22Rv1 (cell line): ENCODE results near the gene SH2D3A.

ENCODE experiments used
- H3K27ac ChIP-seq: fragments of 450-650 bp; 2 replicates; pipeline ENCODE4 v1.5.1; 2017
- CTCF ChIP-seq: fragments of 450-650 bp; IDR thresholded peaks from 2 replicates; pipeline ENCODE4 v1.5.1; 2017; ENCODE audit warnings: mild to moderate bottlenecking
- ZFX ChIP-seq: fragments of 450-650 bp; IDR thresholded peaks from 2 replicates; pipeline ENCODE4 v1.6.1; 2017; ENCODE audit warnings: antibody characterized with exemption, borderline replicate concordance

SH2D3A gene

GRCh38 chr19:6729573-6730152, 37.6 kb downstream of the SH2D3A start:
- TF ChIP-seq ZFX (no peak), CTCF (no peak)
- no peak overlapping the region for H3K27ac ChIP-seq

GRCh38 chr19:6728346-6728745, 38.9 kb downstream of the SH2D3A start:
- H3K27ac ChIP-seq, result no peak overlapping the region

GRCh38 chr19:6725513-6726231, 41.6 kb downstream of the SH2D3A start:
- H3K27ac ChIP-seq, result no peak overlapping the region
- no peak for TF ChIP-seq CTCF
- TF ChIP-seq ZFX, result no peak

More at GRCh38 chr19:6728346-6728745, 38.9 kb downstream of the SH2D3A start:
- TF ChIP-seq ZFX (no peak), CTCF (no peak)

- TF ChIP-seq CTCF, result no peak
- TF ChIP-seq ZFX, result no peak
- H3K27ac ChIP-seq, result no peak overlapping the region
Observed at GRCh38 chr19:6724631-6725492, 42.4 kb downstream of the SH2D3A start.

GRCh38 chr19:6723738-6724137, 43.5 kb downstream of the SH2D3A start:
- no peak for TF ChIP-seq CTCF
- no peak for TF ChIP-seq ZFX
- no peak overlapping the region for H3K27ac ChIP-seq

- TF ChIP-seq ZFX, result no peak
- TF ChIP-seq CTCF, result no peak
Observed at GRCh38 chr19:6723108-6723618, 44.1 kb downstream of the SH2D3A start.

More at GRCh38 chr19:6723108-6723618, 44.1 kb downstream of the SH2D3A start:
- H3K27ac ChIP-seq, result no peak overlapping the region
